ENCODE data around the gene PPP1R15B. TPM values are rescaled to one million over a fixed set of nuclear protein-coding genes. Genes with fewer than 3 reads are reported as not detected.

Gene PPP1R15B
- total RNA-seq, 1 donor, result 30.3 TPM

GRCh38 chr1:204384636-204385352 is 26.8 kb downstream of the PPP1R15B start:
- peak; percentile 71 for DNase-seq (ENCODE audit: low read depth)
- no peak overlapping the region for H3K4me3 ChIP-seq (ENCODE audit: low read depth, low read length)
- TF ChIP-seq, protein P1, sequence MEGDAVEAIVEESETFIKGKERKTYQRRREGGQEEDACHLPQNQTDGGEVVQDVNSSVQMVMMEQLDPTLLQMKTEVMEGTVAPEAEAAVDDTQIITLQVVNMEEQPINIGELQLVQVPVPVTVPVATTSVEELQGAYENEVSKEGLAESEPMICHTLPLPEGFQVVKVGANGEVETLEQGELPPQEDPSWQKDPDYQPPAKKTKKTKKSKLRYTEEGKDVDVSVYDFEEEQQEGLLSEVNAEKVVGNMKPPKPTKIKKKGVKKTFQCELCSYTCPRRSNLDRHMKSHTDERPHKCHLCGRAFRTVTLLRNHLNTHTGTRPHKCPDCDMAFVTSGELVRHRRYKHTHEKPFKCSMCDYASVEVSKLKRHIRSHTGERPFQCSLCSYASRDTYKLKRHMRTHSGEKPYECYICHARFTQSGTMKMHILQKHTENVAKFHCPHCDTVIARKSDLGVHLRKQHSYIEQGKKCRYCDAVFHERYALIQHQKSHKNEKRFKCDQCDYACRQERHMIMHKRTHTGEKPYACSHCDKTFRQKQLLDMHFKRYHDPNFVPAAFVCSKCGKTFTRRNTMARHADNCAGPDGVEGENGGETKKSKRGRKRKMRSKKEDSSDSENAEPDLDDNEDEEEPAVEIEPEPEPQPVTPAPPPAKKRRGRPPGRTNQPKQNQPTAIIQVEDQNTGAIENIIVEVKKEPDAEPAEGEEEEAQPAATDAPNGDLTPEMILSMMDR (IDR thresholded peaks at IDR 0.05; ENCODE audit: insufficient read depth, low read length), result no peak

DNA sequence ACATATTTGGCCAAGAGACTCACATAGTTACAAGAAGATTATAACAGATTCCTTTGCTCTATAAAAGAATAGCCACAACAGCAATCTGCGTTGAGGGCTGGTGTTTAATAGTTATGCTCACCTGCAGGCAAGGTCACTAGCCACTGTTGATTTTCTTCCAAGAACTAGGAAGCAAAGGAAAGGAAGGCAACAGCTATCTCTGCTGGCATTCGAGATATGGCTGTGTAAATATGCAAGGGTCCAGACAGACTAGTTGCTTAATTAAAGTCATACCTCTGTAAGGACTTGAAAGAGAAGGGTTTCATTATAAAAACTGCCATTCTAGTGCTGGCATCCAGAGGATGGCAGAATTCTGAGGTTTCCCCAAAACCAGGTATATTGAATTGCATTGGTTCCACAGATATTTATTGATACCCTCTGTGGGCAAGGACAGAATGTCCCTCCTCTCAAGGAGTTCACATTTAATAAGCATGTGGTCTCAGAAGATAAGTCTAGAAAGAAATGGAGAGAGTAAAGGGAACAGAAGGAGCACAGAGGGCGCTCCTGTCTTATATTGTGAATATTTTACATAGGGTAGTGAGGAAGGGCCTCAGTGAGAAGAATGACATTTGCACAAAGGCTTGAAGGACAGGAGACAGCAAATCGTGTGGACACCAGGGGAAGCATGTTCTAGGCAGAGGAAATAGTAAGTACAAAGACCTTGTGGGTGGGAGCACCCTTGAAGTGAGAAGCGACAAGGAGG is 28.3 kb downstream of the PPP1R15B start:
- H3K4me3 ChIP-seq (ENCODE audit: low read depth, low read length), result no peak overlapping the region
- TF ChIP-seq, protein P1 (IDR thresholded peaks at IDR 0.05; ENCODE audit: insufficient read depth, low read length), result no peak
- DNase-seq (ENCODE audit: low read depth), result no peak

DNA sequence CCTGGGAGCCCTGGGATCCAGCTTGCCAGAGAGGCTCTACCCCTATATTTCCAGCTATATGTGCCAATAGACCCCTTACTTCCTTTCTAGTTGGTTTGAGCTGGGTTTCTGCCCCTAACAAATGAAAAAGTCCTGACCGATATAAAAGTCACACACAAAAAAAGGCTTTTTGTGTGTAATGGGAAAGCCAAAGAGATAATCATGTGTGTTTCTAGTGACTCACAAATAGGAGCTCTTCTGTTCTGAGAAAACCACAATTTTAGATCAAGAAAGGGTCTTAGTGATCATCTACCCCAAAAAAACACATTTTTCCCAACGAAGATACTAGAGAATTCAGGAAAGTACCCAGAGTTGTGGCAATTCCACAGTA is 28.9 kb downstream of the PPP1R15B start:
- TF ChIP-seq, protein P1 (IDR thresholded peaks at IDR 0.05; ENCODE audit: insufficient read depth, low read length), result no peak
- DNase-seq (ENCODE audit: low read depth), result no peak
- no peak overlapping the region for H3K4me3 ChIP-seq (ENCODE audit: low read depth, low read length)

- no peak for DNase-seq (ENCODE audit: low read depth)
- TF ChIP-seq, protein P1 (IDR thresholded peaks at IDR 0.05; ENCODE audit: insufficient read depth, low read length), result no peak
- no peak overlapping the region for H3K4me3 ChIP-seq (ENCODE audit: low read depth, low read length)
These were observed 31.3 kb downstream of the PPP1R15B start for GRCh38 chr1:204380293-204380831.

DNA sequence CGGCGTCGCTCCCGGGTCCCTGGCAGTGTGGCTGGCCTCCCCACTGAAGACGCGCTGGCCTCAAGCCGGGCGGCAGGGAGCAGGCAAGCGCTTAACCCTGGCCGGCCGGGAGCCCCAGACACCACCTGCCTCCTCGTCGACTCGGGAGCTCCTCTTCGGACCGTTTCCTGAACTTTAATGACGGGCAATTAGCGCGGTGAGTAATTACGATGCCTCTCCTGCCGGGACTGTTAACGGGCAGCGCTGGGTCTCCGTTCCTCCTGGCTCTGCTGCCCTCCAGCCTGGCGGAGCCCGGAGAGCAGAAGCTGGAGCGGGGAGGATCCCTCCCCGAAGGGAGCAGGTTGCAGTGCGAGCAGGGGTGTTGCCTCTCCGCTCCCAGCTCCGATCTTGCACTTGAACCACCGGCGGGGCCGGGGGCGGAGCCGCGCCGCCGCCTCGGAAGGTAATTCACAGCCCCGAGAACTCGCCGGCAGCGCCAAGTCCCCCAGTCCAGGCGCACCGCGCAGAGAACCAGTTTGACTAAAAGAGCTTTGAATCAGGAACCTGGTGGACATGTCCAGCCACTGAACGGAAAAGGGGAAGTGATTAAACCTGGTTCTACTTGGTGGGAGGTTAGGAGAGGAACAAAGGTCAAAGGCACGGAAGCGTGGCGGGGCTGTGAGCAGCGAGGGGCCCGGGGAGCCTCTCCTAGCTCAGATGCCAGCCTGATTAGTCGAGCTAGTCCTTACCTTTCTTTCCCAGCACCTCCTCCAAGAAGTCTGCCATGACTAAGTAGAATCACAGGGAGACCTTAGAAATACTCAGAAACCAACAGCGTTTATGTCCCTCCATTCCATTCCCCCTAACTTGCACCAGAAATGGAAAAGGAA is 33.6 kb downstream of the PPP1R15B start:
- peak overlapping the region; percentile 55 for H3K4me3 ChIP-seq (ENCODE audit: low read depth, low read length)
- no peak for DNase-seq (ENCODE audit: low read depth)
- TF ChIP-seq, protein P1 (IDR thresholded peaks at IDR 0.05; ENCODE audit: insufficient read depth, low read length), result no peak
